GM21447 (cell line): ENCODE data around the gene ACP6.
A peak's percentile ranks its signal among the peaks of the same experiment; 100 is the strongest.

ENCODE experiments used
- ATAC-seq: cut with Tn5 transposase; IDR thresholded peaks from one replicate; pipeline ENCODE4 v1.9.1; 2021; ENCODE audit not compliant: unreplicated experiment

ACP6 gene

DNA sequence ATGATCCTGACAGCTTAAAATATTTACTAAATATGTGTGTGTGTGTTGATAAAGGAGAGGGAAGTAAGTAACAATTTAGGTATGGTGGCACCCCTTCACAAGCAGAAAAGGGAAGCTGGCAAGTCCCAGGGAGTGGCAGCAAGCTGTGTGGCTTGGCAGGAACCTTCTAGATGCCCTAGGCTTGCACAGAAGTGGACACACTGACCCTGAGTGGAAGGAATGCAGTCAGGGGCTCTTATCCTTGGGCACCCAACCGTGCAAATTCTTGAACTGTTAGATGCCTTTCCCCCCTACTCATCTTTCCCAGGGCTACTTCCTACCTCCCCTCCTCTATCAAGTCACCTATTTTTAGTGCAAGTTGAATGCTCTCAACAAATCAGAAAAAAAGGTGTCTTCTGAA is 18.9 kb downstream of the ACP6 start:
- ATAC-seq = no peak

DNA sequence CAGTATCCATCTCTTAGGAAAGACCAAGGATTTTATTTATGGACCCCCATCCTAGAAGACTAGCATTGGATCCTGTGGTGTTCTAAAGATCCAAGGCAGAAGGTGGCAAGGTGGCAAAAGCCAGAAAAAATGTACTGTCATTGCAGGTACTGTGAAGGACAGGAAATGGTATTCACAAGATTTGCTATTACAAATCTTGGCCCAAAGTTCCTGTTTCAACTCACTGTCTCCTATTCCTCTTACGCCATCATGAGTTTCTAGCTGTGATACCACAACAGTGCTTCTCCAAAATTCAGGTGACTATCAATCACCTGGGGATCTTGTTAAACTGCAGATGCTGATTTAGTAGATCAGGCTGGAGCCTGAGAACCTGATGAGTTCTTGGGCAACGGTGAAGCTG is 21.4 kb downstream of the ACP6 start:
- ATAC-seq = no peak

DNA sequence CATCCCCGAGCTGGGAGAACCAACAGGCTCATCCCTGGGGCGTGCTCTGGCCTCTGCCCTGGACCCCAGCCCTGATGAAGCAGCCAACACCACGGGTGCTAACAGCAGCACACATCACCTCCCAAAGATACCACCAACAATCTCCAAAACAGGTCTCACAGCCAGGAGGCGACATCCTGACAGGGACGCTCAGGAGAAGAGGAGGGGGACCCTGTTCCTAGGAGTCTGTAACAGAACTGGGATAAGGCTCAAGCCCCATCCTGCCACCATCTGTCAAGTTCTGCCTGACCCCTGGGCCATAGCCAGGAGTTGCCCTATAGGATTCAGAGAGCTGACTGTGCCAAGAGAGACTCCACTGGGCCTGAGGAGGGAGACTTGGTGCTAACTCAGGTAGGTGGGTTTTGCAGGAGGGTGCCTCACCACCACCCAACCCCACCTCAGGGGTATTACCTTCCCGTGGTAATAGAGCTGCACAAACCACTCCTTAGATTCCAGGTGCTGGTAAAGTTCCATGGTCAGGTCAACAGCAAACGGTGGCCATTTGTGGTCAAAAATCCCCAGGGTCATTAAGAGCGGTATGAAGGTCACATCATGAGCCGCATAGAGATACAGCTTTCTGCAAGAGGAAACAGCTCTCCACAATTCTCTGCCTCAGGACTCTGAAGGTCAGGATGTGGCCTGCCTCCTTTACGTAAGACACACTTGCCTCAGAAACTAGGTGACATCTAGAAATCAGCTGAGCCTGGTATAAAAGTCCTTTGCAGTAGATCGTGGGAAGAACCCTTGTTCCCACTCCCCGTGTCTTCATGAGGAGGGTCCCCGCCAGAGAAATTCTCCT is 22.3 kb downstream of the ACP6 start:
- no peak for ATAC-seq

DNA sequence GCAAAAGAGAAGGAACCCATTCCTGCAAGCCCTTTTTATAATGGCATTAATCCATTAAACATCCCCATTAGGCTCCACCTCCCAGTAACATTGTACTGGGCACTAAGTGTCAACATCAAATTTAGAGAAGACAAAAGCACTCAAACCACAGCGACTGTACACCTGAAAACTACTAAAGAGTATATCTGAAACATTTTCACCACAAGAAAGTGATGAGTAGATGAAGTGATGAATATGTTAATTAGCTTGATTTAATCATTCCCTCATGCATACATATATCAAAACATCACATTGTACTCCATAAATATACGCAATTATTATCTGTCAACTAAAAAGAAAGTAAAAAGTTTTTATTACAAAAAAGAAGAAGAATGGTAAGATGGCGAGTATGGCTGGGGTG is 26.4 kb downstream of the ACP6 start:
- ATAC-seq = no peak

DNA sequence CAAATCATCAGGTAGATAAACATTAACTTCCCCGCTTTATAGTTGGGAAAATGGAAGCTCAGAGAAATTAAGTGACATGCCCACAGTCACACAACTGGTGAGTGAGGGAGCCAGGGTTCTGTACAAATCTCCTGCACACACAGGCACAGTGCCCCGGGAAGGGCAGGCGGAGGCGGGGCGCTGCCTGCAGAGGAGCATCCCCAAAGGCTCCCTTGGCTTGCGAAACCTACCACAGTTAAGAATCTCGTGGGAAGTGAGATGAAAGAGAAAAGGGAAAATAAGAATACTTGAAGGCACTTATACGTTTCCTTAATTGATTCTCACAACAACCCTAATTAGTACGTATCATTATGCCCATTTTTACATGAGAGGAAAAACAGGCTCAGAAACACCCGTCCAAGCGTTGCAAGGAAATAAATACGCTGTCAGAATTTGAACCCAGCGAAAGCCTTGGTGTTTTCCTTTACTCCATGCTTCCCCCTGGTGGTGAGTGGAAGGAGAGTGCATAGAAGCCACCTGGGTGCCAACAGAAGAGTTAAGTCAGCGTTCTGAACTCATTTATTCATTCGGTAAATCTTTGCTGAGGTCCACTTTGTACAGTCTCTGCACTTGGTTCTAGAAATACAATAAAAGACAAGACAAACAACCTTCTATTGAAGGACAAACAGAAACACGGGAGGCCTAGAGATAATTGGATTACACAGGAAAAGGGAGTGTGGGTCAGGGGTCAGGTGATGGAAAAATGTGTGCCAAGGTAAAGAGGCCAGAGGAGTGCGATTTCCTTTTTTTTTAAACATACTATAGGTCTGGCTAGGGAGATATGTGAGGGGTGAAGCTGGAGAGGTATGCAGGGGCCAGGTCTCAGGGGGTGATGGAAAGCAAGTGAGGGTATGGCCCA is 28.4 kb downstream of the ACP6 start:
- ATAC-seq = no peak

DNA sequence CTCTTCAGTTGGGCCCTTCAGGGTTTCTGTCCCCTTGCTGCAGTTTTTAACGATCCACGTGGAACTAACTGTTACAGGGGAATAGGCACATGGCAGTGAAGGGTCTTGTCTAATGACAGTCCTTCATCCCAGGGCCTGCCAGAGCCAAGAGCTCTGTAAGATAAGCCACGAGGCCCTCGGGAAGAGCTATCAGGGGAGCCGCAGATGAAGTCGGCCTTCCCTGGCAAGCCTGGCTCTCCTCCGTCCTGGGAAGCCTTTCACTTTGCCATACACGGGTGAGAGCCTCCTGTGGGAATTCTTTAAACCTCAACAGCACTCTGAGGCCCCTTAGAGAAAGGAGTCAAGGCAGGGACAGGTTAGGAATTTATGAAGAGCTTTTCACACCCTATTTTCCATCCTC is 29.0 kb downstream of the ACP6 start:
- ATAC-seq = no peak

DNA sequence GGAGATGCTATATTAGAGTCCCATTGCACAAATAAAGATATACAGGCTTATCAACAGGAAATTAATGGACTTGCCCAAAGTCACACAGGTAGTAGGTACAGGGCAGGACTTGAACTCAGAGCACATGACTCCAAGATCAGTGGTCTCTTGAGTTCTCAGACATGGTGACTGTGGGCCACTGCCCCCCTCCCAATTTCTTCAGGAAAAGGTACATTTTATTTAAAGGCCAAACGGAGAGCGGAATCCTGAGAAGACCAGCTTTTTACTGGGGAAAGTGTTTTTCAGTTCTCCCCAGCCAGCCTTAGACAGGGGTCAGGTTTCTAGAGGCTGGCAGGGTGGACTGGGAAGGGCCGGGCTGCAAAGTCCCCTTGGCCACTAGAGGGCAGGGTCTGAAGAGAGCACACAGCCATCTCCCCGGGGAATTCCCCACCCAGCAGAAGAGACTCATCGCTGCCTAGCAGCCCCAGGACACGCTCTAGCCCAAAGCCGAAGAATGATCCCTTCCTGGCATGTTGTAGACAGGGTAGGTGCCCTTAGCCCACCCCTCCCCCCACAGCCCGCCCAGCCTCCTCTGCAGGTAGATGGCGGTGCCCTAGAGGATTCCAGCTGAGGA is 29.7 kb downstream of the ACP6 start:
- ATAC-seq = peak; percentile 86

DNA sequence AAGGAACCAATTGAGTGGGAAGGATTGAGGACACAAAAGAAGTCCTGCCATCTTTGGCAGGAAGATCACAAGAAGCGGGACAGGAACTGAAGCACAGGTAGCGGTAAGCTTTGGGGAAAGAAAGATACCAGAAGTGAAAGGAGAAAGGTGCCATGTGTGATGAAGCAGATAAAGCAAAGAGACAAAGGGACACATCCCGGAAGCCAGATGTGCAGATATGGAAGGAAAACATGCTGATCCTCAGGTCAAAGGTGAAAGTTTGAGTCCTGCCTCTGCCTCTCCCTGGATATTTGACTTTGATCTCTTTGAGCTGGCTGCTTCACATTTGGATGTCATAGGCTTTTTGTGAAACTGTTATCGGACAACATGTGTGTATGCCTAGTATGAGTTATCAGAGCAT is 34.0 kb downstream of the ACP6 start:
- no peak for ATAC-seq

DNA sequence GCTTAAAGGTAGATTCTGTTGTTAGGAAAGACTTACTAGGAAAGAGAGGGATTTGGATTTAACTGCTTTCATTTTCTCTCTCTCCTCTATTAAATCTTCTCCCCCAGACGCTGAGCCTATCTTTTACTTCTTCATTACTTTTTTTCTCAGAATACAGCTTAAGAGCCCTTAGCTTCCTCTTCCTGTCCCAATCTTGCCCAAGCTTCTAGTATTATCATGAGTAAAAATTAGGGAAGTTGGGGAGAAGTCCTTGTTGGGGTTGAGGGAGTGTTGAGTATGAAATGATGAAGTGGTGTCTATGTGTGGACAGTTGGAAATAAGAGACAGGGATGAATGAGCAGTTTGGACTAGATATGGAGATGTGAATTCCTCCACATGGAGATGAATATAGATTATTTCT is 35.0 kb downstream of the ACP6 start:
- ATAC-seq = no peak

DNA sequence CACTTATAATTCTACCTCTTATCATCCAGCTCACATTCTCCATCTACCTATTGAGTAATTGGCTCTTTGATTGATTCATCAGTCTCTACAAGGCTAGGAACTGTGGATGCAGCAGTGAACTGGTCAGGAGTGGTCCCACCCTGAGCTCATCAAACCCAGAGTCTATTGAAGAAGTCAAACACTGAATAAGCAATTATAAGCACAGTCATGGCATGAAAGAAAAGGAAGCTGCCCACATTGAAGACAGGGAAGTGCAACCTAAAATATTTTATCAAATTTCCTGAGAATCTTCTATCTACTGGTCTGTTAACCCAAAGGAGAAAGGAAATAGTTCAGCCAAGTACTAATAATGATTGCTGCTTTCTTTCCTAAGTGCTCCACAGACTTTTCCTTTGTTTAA is 35.7 kb downstream of the ACP6 start:
- no peak for ATAC-seq

DNA sequence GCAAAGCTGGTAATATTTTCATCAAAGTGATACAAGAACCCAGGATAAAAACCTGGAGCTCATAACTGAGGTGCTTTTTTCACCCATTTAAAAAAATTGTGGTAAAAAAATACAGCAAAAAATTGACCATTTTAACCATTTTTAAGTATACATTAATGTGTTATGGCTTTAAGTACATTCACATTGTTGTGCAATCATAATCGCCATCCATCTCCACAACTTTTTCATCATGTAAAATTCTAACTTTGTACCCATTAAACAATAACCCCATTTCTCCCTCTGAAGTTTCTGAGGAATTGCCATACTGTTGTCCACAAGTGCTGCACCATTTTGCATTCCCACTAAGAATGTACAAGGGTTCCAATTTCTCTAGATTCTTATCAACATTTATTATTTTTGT is 36.6 kb downstream of the ACP6 start:
- ATAC-seq = no peak

DNA sequence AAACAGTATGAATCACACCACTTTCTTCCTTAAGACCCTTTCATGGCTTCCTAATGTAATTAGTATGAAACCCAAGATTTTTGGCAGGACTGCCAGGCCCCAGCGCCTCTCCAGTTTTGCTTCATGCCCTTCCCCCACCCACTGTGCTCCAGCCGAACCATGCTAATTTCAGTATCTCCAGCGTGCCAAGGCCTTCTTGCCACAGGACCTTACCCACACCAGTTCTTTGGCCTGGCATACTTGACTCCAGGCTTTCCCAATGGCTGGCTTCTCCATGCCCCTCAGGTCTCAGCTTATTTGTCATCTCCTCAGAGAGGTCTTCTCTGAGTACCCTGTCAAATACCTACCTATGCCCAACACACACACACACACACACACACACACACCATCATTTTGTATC is 38.5 kb downstream of the ACP6 start:
- ATAC-seq = no peak

DNA sequence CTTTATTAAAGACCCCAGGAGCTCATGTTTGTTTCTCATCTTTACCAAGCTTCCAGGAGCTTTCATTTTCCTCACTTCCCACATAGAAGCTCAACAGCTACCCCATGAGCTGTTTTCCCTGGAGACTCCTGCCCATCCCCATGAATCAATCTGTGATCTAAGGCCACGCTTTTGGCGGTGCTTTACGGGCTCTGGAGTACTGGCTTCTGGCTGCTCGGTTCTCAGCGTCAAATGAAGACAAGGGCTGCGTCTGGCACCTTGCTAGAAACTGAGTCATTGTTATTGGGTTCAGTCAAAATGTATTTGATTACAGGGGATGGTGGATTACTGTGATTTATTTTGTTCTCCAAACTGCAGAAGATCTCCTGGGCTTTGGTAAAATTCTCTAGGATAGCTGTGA is 39.9 kb downstream of the ACP6 start:
- ATAC-seq = no peak

DNA sequence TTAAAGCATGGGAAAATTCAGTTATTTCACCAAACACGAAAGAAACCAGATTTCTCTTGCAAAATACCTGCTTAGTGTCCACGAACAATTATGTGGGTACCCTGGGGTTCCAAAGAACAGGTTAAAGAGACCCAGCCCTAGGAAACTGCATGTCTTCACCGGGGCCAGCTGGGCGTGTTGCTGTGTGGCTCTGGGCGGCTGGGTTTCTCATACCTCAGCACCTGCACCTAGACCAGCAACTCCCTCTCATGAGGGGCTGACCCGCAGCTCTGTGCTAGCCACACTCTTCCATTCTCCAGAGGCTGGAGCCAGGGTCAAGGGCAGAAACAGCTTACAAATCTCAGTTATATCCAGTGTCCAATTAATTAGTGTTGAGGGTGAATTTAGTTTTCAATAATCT is 40.3 kb downstream of the ACP6 start:
- ATAC-seq = no peak

DNA sequence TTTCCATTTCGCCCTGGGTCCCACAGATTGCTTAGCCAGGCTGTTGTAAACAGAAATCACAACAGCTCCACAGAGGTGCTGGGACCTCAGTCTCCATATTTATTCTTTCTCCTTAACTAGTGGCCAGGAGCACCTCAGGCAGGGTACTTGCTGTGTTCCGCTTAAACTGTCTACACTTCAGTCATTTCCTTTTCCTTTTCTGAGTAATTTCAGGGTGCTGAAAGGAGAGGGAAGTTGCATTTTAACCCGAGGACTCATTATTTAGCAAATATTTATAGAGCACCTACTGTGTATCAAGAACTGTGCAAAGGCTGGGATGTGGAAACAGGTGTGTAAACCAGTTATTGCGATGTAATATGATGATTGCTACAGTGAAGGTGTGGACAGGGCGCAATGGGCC is 41.9 kb downstream of the ACP6 start:
- ATAC-seq = no peak

DNA sequence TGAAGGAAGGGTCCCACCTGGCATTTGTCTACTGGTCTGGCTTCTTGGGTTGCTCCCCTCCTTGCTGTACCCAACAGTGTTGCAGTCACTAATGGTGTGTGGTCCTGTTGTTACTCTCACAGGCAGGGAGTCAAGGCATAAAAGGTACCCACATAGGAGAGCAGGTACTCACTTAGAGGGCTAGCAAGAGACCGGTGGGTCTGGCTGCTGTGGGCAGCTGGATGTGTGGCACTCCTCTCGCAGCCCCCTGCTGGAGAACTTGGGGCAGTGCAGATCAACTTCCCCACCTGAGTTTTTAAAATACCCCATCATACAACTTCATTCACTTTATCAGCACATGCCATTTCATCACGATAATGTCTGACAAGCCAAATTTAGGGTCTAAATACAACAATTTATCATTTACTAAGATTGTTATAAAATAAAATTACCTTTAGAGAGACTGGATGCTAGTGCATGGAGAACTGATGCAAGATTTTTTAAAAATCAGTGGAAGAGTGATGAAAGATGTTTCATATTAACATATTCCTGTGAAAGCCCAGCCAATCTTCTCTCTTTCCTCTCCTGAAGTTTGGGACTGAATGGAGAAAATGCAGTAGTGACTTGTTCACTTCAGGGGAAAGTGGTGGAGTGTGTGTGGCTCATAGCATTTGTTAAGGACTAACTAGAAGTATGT is 42.8 kb downstream of the ACP6 start:
- ATAC-seq = no peak

DNA sequence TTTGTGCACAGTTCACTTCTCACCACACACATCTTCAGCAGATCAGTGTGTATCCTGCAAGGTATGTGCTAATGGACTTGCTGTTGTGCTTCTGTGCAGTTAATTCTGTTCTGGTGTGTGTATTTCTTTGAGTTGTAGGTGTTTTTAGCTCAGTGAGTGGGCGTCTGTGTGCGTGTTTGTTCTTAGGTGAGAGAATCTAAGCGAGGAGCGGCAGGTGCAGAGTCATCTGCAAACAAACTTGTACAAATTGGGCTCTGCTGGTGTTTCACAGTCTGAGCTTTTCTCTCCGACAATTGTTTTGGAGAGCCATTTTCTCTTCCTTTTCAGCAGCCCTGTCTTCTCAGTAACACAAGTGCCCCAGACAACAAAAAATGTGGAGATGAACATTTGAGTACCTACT is 43.6 kb downstream of the ACP6 start:
- no peak for ATAC-seq

DNA sequence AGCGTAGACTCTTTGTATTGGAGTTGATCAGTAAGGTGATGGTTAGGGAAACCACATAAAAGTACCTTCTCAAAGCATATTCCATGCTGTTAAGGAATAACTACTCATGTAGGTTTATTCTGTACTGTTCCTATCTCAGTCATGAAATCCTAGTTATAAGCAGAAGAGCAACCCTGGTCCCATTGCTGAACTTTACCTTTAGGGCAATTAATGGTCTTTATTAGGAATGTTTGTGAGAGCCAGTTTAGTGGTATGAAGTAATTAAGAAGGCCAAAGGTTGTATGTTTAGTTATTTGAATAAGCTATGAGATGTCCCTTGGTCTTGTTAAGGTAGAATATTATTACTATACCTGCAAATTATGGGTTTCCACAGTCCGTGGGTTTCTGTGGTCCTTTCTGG is 44.0 kb downstream of the ACP6 start:
- ATAC-seq = no peak

DNA sequence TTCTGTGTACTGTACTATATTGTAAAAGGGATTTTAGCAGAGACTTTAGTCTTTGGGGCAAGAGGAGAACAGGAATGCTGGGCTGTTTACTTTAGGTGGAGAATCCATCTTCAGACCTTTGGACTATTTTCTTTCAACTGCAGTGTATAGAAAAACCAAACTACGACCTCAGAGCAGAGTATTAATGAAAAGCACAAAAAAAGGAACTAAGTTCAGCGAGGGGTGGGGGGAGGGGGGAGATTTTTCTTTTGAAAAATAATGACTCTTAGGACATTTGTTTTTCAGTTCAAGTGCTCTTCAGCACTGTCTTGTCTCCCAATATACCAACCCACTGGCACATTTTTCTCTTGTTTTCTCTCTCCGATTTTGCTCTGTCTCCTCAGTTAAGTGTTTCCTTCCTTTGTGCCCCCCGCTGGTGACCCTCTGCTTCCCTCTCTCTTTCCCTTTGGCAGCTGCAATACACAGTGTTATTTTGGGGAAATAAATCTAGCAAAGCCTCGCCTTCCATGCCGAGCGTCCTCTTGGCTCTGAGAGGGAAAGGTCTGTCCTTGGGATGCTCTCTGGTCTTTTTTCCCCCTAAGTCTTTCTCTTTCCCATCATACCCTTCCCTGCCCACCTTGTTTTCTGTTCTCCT is 44.8 kb downstream of the ACP6 start:
- no peak for ATAC-seq

DNA sequence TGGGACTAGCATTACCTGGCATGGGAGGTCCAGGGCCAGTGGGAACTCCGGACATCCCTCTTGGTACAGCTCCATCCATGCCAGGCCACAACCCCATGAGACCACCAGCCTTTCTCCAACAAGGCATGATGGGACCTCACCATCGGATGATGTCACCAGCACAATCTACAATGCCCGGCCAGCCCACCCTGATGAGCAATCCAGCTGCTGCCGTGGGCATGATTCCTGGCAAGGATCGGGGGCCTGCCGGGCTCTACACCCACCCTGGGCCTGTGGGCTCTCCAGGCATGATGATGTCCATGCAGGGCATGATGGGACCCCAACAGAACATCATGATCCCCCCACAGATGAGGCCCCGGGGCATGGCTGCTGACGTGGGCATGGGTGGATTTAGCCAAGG is 45.8 kb downstream of the ACP6 start:
- no peak for ATAC-seq

DNA sequence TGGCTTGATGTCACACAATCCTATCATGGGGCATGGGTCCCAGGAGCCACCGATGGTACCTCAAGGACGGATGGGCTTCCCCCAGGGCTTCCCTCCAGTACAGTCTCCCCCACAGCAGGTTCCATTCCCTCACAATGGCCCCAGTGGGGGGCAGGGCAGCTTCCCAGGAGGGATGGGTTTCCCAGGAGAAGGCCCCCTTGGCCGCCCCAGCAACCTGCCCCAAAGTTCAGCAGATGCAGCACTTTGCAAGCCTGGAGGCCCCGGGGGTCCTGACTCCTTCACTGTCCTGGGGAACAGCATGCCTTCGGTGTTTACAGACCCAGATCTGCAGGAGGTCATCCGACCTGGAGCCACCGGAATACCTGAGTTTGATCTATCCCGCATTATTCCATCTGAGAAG is 46.3 kb downstream of the ACP6 start:
- no peak for ATAC-seq
